Ascending aorta (tissue), 2 donors: ENCODE data around the gene ACER3. TPM values are rescaled to one million over a fixed set of nuclear protein-coding genes. Genes with fewer than 3 reads are reported as not detected.

Experiments used
- DNase-seq, 2 donors: peaks; one replicate each; pipeline ENCODE4 v3.0.0-alpha.2; 2019; ENCODE audit warnings: low spot score in 2 of 2
- H3K27ac ChIP-seq, 2 donors: fragments of 200-600 bp; sonication (generic); one replicate each; pipeline ENCODE4 v1.5.1; 2016 to 2017; ENCODE audit warnings: mild to moderate bottlenecking in 1 of 2
- H3K27me3 ChIP-seq: fragments of 200-600 bp; sonication (generic); one replicate; pipeline ENCODE4 v1.5.1; 2017
- H3K36me3 ChIP-seq, 2 donors: fragments of 200-600 bp; sonication (generic); one replicate each; pipeline ENCODE4 v1.5.1; 2016
- H3K4me1 ChIP-seq, 2 donors: fragments of 200-600 bp; sonication (generic); one replicate each; pipeline ENCODE4 v1.5.1; 2016 to 2017; ENCODE audit warnings: mild to moderate bottlenecking in 1 of 2
- H3K4me3 ChIP-seq, 2 donors: fragments of 200-600 bp; sonication (generic); one replicate each; pipeline ENCODE4 v1.5.1; 2016 to 2017; ENCODE audit warnings: mild to moderate bottlenecking in 1 of 2
- H3K9me3 ChIP-seq, 2 donors: fragments of 200-600 bp; sonication (generic); one replicate each; pipeline ENCODE4 v1.5.1; 2016
- intact Hi-C: fragments of 100-400 bp; cut with DNase I; formaldehyde crosslinking; loops from one replicate; pipeline ENCODE4 v1.15.1; 2023
- total RNA-seq: library from RNA; depleted of rRNA; stranded (reverse); fragments of >200 nt; gene quantifications from one replicate; pipeline ENCODE4 v1.1.0, GENCODE V29; 2016
- TF ChIP-seq, protein P1 (sequence below), 3 experiments: fragments of 200-600 bp in 2 of 3; fragments of 450-650 bp in 1 of 3; sonication (generic) in 2 of 3; IDR thresholded peaks; one replicate each; pipeline ENCODE4 v1.5.1; 2016 to 2019; ENCODE audit warnings: antibody characterized with exemption in 3 of 3, mild to moderate bottlenecking in 1 of 3, moderate library complexity in 1 of 3

The ACER3 gene
- total RNA-seq, 1 donor from 2014 or later = 10.5 TPM

DNA sequence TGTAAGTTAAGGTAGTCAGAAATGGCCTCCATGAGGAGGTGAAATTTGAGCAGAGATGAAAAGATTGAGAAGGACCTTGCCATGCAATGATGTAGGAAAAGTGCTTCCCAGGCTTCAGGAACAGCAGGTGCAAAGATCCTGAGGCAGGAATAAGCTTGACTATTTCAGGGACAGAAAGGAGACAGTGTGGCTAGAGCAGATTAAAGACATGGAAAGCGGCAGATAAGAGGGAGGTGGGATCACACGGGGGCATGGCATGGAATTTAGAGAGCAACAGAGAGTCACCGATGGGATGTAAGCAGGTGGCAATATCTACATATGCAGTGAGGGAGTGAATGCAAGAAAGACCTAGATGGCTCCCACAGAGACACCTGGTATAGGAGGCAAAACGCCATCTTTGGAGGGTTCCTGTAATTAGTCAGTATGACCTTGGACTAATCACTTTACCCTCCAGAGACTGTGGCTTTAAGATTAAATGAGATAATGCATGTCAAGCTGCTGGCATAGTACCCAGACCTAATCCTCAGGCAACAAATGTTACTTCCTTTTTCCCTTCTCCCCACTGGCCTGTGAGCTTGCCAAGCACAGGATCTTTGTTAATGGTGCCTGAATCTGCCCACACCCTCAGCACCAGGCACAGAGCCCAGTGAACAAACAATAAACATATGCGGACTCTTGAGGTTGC is 24.6 kb upstream of the ACER3 start:
- H3K27ac ChIP-seq = no peak overlapping the region

DNA sequence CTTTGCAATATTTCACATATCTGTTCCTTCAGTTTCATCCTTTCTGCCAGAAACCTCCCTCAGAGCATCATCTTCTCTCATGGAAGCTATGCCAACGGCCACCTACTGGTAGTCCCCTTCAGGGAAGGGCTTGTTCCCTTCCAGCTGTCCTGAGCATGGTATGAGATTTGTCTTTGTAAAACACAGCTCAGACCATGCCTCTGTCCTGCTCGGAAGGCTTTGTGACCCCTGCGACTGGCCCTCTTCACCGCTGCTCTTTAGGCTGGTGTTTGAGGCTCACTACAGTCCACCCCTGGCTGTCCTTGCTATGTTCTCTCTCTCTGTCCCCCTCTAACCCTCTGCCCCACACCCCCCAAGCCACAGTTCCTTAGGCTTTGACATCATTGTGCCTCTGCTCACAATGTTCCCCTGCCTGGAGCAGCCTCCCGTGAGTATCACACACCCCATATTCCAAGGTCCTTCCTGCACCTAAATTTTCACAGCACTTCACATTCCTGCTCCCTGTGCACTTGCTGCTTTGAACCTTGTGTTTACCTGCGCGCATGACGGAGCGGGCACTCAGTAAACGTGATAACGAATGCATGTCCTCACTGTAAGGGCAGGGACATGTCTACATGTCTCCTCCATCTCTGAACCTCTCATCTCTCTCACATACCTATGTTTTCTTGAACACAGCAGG is 24.0 kb upstream of the ACER3 start:
- H3K9me3 ChIP-seq = no peaks in the 10 kb centered on the region
- no peak for DNase-seq
- no peak overlapping the region for H3K27ac ChIP-seq
- intact Hi-C loops = no loop called here
- H3K4me1 ChIP-seq = no peaks in the 10 kb centered on the region
- H3K36me3 ChIP-seq = no peaks in the 10 kb centered on the region
- TF ChIP-seq, protein P1, sequence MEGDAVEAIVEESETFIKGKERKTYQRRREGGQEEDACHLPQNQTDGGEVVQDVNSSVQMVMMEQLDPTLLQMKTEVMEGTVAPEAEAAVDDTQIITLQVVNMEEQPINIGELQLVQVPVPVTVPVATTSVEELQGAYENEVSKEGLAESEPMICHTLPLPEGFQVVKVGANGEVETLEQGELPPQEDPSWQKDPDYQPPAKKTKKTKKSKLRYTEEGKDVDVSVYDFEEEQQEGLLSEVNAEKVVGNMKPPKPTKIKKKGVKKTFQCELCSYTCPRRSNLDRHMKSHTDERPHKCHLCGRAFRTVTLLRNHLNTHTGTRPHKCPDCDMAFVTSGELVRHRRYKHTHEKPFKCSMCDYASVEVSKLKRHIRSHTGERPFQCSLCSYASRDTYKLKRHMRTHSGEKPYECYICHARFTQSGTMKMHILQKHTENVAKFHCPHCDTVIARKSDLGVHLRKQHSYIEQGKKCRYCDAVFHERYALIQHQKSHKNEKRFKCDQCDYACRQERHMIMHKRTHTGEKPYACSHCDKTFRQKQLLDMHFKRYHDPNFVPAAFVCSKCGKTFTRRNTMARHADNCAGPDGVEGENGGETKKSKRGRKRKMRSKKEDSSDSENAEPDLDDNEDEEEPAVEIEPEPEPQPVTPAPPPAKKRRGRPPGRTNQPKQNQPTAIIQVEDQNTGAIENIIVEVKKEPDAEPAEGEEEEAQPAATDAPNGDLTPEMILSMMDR (IDR thresholded peaks at IDR 0.05) = no peak
- H3K27me3 ChIP-seq = no peaks in the 10 kb centered on the region
- no peak overlapping the region for H3K4me3 ChIP-seq

More for the DNA sequence above, 24.6 kb upstream of the ACER3 start:
- Histone ChIP-seq H3K4me1 (no peaks in the 10 kb centered on the region), H3K9me3 (no peaks in the 10 kb centered on the region), H3K36me3 (no peaks in the 10 kb centered on the region), H3K27me3 (no peaks in the 10 kb centered on the region), H3K4me3 (no peak overlapping the region)
- intact Hi-C loops = no loop called here
- no peak for DNase-seq
- TF ChIP-seq, protein P1 (IDR thresholded peaks at IDR 0.05) = no peak

DNA sequence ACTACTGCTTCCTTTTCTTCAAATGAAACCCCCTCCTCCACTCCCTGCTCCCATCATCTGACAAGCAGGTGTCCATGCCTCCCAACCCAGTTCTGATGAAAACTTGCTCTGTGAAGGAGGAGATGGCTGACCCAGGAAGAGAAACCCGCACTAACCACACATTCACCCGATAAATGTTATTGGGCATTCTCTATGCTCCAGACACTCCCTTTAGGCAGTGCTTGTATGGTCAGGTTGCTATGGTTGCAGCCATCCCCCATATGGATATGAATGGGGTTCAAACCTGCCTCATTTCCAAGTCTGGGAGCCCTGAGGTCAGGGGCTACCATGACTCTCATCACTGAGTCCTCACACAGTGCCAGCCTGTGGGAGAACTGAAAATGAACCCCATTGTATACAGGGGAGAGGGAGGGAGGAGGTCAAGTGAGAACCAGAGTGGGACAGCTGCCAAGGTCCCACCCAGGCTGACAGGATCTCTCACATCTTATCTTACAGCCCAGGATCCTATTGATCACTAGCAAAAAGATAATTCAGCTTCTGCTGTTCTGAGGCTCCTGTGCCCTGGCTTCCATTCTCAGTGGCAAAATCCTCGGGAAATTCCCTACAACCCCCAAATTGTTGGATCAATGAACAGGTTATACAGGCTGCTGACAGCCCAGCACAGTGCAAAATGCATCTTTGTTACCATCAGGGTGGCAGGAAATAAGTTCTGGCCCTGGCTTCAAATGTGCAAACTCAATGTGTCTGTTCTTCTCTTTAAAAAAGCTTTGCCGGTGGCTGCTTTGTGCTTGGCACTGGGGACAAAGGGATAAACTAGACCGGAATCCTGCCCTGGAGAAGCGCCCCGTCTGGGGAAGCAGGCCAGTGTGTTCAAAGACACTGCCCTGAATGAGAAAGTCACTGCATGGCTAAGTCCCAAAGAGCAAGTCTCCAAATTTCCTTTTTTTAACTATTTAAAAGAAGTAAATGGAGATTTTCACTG is 22.7 kb upstream of the ACER3 start:
- no peak overlapping the region for H3K27ac ChIP-seq
- intact Hi-C loops = no loop called here
- TF ChIP-seq, protein P1 (IDR thresholded peaks at IDR 0.05) = no peak

DNA sequence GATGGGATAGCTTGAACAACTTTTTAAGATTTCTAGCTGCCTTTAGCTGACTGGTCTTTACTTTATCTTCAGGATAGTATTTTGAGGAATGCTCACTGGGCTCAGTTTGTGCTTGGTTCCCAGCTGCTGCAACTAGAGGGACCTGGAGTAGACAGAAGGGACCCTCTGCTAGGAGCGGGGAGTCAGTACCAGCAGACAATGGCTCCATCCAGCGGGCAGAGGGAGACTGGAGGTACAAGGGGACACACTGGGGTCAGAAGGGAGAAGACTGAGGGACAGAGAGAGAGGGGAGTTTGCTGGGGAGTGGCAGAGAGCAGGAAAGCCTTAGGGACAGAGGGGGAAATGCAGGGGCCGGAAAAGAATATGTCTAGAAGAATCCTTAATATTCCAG is 22.0 kb upstream of the ACER3 start:
- Histone ChIP-seq H3K27ac (no peak overlapping the region), H3K4me1 (no peaks in the 10 kb centered on the region), H3K9me3 (no peaks in the 10 kb centered on the region), H3K4me3 (no peak overlapping the region), H3K36me3 (no peaks in the 10 kb centered on the region), H3K27me3 (no peaks in the 10 kb centered on the region)
- intact Hi-C loops = no loop called here
- TF ChIP-seq, protein P1 (IDR thresholded peaks at IDR 0.05) = no peak
- no peak for DNase-seq

More for the DNA sequence above, 22.7 kb upstream of the ACER3 start:
- no peak overlapping the region for H3K4me3 ChIP-seq
- no peaks in the 10 kb centered on the region for H3K4me1 ChIP-seq
- DNase-seq = no peak
- H3K27me3 ChIP-seq = no peaks in the 10 kb centered on the region
- no peaks in the 10 kb centered on the region for H3K36me3 ChIP-seq
- no peaks in the 10 kb centered on the region for H3K9me3 ChIP-seq

DNA sequence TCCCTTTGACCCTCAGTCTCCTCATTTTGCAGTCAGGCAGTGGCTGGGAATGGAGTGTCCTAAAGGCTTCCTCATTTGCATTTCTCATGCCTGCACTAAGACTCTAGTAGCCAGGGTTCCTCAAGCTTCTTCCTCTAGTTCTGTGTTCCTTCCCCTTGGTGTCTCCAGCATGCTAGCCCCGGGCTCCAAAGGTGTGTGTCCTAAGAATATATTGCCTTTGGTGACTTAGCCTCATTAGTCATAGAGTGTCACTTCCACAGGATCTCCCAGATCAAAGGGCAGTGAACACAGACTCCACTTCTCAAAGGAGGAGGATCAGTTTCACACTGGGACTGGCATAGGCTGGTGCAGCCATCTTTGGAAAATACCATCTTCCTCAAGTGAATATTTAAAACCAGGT is 21.4 kb upstream of the ACER3 start:
- intact Hi-C loops = no loop called here
- Histone ChIP-seq H3K27me3 (no peaks in the 10 kb centered on the region), H3K27ac (no peak overlapping the region), H3K4me3 (no peak overlapping the region), H3K4me1 (no peaks in the 10 kb centered on the region), H3K36me3 (no peaks in the 10 kb centered on the region), H3K9me3 (no peaks in the 10 kb centered on the region)
- TF ChIP-seq, protein P1 (IDR thresholded peaks at IDR 0.05) = no peak
- DNase-seq = no peak
